ENCODE results near the gene OTUB2.

OTUB2 gene

GRCh38 chr14:94041551-94042346 lies 15.6 kb downstream of the OTUB2 start:
- DNase-seq (ENCODE audit: low spot score): no peak

DNA sequence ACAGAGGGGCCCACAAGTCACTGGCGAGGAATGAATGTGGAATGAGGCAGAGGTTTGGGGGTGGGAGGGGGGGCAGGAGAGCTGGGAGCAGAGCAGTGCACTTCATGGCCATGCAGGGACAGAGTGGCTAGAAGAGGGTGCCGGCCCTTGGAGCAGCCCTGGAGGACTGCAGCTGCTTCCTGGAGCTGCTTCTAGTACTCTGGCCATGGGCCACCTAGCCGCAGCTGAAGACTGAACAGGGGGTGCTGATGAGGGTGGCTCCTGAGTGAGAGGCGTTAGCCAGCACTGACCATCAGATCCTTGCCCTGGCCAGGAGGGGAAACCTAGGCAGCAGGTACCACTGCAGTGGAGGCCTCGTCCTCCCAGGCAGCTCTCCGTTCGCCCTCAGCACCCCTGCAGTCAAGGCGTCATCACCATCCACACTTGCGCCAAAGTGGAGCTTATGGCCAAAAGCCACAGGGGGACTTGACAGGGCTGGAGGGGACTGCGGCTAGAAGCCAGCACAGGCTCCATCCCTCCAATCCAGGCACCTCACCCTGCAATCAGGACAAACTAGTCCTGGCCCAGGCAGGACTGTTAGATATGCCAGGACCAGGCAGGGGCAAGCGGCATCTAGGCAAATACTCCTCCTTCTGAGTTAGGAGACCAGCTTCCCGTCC lies 16.4 kb downstream of the OTUB2 start:
- DNase-seq (ENCODE audit: low spot score): no peak

DNA sequence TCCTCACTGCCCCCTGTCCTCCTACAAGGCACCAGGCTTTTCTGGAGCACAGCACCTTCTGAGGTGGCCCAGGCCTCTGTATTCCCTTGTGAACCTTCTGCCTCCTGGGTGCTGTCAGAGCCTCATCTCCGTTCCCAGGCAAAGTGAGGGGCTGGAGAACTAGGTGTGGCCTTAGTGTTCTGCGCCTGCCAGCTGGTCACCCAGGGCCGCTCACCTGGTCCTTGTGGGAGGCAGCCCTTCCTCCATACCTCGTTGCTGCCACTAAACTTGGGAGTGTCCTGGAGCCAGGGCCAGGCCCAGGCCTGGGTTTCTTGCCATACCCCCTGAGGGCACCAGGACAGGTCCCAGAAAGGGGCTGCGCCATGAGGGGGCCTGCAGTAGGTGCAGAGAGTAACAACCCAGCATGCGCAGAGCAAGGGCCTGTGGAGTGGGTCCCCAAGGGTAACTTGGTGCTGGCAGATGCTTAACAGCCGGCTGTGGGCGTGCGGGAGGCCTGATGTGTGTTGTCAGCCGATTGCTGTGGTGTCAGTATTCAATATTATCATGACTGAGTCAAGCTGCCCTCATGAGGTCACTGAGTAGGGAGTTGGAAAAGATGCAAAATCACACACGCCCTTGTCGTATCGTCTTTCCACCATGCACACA lies 17.1 kb downstream of the OTUB2 start:
- no peak for DNase-seq (ENCODE audit: low spot score)

GRCh38 chr14:94043756-94044475 lies 17.8 kb downstream of the OTUB2 start:
- no peak for DNase-seq (ENCODE audit: low spot score)

DNA sequence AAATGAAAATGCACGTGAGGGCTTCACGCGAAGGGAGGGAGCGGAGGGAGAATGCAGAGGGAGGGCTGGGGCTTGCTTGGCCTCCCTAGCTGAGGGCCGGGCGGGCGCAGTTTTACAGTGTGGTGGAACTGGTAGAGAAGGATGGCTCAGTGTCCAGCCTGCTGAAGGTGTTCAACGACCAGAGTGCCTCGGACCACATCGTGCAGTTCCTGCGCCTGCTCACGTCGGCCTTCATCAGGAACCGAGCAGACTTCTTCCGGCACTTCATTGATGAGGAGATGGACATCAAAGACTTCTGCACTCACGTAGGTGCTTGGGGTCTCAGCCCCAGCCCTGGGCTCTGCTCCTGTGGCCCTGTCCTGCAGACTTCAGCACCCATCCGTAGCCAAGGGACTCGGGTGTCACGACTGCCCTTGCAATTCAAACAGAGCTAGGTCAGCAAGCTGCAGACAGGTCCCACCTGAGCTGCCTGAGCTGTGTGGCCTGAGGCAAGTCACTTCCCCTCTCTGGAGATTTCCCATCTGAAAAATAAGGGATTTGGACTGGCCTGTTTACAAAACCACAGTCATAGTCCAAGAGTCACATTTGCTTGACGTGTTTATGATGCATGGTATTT lies 18.4 kb downstream of the OTUB2 start:
- no peak for DNase-seq (ENCODE audit: low spot score)

- no peak for DNase-seq (ENCODE audit: low spot score)
Measured at GRCh38 chr14:94045101-94045500, 19.0 kb downstream of the OTUB2 start.

DNA sequence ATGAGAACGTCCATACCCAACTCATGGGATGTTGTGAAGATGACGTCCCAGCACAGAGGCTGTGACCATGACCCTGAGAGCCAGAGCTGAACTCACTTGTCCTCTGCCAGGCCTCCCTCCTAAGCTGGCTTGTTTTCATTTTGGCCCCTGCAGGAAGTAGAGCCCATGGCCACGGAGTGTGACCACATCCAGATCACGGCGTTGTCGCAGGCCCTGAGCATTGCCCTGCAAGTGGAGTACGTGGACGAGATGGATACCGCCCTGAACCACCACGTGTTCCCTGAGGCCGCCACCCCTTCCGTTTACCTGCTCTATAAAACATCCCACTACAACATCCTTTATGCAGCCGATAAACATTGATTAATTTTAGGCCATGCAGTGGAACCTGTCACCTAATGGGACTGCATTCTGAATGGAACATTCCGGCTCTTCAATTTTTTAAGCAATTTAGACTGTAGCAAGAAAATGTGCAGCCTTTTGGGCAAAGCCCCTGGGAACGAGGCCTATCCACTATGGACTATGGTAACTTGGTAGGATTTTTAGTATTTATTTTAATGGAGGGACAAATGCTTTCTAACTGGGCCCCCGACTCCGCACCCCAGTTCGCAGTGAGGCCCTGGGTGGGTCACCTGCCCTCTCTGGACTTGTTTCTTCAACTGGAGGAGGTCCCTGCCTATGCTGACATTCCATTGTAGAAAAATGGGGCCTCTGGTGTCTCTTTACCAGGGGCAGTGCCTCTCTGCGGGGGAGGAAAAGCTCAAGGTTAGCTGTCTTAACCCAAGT lies 19.6 kb downstream of the OTUB2 start:
- no peak for DNase-seq (ENCODE audit: low spot score)

DNA sequence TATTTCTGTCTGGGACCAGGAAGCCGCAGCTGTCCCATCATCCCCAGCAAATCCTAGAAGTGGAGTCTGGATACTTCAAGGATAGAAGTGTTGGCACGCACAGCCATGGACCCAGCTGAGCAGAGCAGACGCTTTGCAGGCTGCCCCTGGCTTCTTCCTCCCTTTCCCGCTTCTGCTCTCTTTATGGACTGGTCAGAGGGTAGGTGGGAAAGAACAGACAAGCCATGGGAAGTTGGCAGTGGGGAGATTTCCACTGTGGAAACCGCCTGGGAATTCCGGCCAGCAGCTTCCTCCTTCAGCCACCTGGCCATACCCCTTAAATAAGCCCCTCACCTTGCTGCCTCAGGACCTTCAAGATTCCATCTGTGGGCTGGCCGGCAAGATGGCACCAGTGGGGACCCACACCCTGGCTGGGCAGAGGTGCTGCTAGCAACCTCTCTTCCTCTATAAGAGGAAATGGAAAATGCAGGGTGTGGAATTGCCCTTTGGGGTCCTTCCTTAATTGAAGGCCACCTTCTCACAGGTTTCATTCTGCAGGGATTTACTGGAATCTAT lies 20.6 kb downstream of the OTUB2 start:
- DNase-seq (ENCODE audit: low spot score): peak; percentile 12

GRCh38 chr14:94047581-94047980 lies 21.4 kb downstream of the OTUB2 start:
- peak; percentile 14 for DNase-seq (ENCODE audit: low spot score)

- DNase-seq (ENCODE audit: low spot score): peak; percentile 29
Measured at GRCh38 chr14:94048691-94049624, 22.8 kb downstream of the OTUB2 start.

- DNase-seq (ENCODE audit: low spot score): peak; percentile 16
Measured at GRCh38 chr14:94049625-94050023, 23.5 kb downstream of the OTUB2 start.

DNA sequence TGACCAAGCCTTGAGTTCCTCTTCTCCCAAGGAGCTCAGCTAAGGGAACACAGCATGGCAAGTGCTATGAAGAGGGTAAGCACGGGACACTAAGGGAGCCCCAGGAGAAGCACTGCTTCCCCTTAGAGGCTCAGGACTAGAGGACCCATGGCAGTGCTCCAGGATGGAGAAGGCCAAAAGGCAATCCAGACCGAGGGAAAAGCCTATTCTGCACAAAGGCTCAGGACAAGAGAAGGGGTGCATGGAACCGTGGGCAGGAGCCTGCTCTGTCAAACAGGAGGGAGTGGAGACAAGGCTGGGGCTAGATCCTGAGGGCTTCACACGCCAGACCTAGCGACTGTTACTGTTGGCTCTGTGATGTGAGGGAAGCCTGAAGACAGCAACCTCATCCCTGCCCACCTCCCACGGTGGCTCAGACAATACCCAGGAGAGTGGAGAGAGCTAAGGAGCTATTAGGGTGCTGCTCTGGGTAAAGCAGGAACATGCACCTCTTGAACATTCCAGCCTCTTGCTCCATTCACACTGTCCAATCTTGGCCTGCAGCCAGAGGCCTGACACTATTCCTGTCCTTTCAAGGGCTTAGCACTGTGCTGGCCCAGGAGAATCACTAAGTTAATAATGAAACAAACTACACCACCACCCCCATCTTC lies 24.2 kb downstream of the OTUB2 start:
- peak; percentile 13 for DNase-seq (ENCODE audit: low spot score)

GRCh38 chr14:94051115-94051514 lies 25.0 kb downstream of the OTUB2 start:
- peak; percentile 47 for DNase-seq (ENCODE audit: low spot score)

DNA sequence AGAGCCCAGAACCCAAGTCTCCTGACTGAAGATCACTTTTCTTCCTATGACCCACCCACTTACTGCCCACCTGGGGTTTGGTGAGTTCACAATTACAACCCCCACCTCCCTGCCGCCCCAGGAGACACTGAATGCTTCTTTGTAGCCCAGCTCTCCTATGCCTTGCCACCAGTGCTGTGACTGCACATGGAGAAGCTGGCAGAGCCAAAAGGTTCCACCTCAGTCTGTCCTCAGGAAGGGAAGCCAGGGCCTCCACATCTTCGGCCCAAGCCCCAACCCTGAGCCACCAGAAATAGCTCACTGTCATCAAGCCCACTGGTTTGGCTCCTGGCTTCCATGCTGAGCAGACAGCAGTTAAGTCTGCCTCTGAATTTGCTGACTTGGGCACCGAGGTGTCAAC lies 25.6 kb downstream of the OTUB2 start:
- DNase-seq (ENCODE audit: low spot score): peak; percentile 36

DNA sequence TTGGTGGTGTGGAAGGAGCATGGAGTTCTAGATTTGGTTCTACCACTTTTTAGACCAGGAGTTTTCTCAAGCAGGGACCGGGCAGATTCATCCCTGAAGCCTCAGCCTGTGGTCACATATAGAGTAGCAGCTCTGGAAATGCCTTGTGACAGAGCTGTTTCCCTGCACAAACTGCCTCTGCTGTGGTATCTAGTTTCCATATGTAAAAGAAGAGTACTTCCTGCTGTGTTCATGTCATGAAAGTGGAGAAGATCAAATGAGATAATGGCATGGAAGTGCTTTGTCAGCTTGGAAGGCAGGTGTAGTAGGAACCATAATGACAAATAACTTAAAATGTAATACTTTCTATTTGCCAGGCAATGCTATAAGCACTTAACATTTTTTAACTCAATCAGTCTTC lies 26.1 kb downstream of the OTUB2 start:
- DNase-seq (ENCODE audit: low spot score): no peak

- peak; percentile 9 for DNase-seq (ENCODE audit: low spot score)
Measured at GRCh38 chr14:94052662-94053061, 26.5 kb downstream of the OTUB2 start.

DNA sequence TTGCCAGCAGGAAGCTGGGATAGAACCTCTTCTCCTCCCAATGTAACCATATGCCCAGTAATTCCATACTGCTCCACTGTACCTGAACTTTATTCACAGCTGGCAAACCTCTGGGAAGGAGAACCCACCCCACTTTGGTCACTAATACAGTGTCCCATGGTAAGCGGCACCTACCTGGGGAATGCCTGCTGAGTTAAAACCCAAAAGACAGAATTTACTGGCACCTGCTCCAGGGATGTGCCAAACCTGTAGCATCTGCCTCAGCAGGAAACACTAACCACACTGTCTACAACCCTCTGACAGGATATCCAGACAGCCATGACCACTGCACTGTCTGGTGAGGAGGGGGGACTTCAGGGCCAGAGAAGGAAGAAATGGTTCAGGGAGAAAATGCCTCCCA lies 28.3 kb downstream of the OTUB2 start:
- DNase-seq (ENCODE audit: low spot score): peak; percentile 12

DNA sequence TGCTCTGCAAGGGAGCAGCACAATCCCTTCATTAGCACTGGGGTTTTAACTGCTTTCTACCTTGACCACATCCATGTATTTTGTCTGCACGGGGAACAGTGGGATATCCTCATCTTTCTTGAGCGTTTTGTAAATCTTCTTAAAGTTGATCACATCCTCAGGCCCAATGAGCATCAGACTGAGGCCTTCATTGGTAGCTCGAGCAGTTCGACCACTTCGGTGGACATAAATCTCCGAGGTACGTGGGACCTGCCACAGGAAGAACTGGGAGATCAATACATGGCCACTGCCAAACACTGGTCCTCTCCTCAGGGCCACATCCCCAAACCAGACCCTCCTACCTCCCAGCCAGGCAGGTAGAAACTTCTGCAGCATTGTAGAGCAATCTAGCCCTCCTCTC lies 28.8 kb downstream of the OTUB2 start:
- peak; percentile 5 for DNase-seq (ENCODE audit: low spot score)

Data from ecto neural progenitor cell (in vitro differentiated cells).